HG02884 (cell line): ENCODE data around the gene BSND.
"Not testable (repeated sequence)": the region's sequence is repeated elsewhere in the genome, so short reads cannot be mapped to it uniquely, and the experiment has no call there.

Source experiments
- ATAC-seq: cut with Tn5 transposase; IDR thresholded peaks from one replicate; pipeline ENCODE4 v1.9.1; 2021; ENCODE audit warnings: mild to moderate bottlenecking, moderate library complexity; ENCODE audit not compliant: unreplicated experiment

BSND gene

GRCh38 chr1:55015123-55015522 is 16.4 kb downstream of the BSND start:
- no peak for ATAC-seq

DNA sequence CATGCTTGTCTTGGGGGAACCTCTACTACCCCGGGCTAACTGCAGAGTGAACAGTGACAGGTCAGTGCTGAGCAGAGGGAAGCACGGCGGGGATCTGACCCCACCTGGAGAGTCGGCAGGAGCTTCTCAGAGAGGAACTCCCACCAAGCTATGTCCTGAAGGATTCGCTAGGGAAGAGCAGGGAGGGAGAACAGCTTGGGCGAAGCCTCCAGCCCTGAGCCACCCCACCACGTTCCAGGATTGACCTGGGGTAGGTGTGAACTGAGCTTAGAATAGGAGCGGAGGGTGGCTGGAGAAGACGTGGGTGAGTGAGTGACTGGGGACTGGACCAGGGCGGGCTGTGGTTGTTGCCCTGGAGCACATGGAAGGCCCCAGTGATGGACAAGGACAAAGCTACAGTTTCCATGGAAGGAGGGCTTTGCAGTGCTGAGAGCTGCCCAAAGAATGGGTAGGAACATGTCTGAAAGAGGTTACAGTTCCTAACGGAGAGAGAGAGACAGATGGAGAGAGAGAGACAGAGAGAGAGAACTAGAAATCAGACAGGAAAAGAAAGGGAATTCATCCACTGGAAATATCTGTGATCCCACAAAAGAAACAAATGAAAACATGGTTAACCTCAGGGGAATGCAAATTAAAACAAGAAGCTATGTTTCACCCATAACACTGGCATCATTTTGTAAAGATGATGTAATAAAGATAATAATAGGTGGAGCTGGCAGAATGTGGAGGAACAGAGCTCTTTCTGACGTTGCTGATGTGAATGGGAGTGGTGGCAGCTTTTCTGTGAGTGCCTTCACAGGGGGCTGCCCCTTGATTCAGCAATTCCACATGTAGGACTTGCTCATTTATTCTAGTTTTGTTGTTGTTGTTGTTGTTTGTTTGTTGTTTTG is 17.2 kb downstream of the BSND start:
- ATAC-seq = no peak

- ATAC-seq = no peak
Observed at GRCh38 chr1:55018395-55018794, 19.7 kb downstream of the BSND start.

- ATAC-seq = peak; percentile 72
Observed at GRCh38 chr1:55021942-55022546, 23.3 kb downstream of the BSND start.

GRCh38 chr1:55024163-55024562 is 25.4 kb downstream of the BSND start:
- not testable (repeated sequence) for ATAC-seq

DNA sequence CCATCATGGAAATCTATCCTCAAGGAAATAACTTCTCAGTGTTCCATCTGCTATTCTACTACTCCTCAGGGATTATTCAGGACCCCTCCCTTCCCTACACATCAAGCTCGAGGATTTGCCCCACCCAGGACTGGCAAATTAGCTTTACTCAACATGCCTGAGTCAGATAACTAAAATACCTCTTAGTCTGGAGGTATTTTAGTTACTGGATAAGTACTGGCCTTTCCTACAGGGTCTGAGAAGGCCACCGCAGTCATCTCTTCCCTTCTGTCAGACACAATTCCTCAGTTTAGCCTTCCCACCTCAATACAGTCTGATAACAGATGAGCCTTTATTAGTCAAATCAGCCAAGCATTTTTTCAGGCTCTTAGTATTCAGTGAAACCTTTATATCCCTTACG is 27.9 kb downstream of the BSND start:
- ATAC-seq = not testable (repeated sequence)

GRCh38 chr1:55031098-55031497 is 32.4 kb downstream of the BSND start:
- ATAC-seq = not testable (repeated sequence)

GRCh38 chr1:55033265-55033614 is 34.5 kb downstream of the BSND start:
- ATAC-seq = no peak

GRCh38 chr1:55034476-55035133 is 35.9 kb downstream of the BSND start:
- ATAC-seq = no peak

- no peak for ATAC-seq
Observed at GRCh38 chr1:55035904-55036303, 37.2 kb downstream of the BSND start.

DNA sequence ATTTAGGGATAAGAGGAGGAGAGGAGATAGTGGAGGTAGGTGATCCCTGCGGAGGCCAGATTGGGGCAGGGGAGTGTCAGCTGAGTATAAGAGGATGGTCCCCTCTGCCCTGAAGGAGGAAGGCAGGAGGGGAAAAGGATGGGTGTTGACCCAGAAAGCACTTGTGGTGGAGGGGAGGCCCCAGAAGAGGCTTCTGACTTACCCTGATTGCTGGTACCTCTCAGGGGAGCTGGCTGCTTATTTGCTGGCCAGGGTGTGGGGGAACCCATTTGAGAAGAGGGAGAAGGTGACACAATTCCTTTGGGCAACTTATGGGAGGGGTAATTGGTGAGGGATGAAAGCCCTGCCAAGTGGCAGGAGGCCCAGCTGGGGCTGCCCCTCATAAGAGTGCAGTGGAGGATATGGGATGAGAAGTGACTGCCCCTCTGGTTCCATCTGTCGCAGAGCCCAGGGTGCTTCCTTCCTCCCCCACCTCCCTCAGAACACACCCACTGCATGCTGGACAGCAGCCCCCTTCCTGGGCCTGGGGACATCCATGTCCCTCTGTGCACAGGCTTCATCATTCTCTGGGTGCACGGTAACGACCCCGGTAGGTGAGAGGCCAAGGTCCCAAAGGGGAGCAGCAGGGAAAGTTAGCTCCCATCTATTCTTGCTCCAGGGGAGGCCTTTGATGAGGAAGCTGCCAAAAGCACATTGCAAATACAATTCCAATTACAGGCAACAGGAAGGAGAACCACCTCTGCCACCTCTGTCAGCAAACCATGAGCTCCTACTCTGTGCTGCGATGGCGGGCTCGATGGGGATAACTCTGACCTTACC is 39.2 kb downstream of the BSND start:
- no peak for ATAC-seq

DNA sequence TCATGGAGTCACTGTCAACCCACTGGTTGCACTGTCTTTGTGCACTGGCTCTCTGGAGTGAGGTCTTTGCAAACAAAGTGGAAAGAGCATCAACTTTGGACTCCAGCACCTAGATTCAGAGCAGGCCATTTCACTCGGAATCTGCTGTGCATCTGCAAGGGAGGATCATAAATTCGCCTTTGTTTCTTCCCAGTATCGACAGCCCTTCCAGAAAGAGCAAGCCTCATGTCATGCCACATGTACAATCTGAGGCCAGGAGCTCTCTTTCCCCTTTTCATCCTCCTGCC is 39.8 kb downstream of the BSND start:
- ATAC-seq = no peak

DNA sequence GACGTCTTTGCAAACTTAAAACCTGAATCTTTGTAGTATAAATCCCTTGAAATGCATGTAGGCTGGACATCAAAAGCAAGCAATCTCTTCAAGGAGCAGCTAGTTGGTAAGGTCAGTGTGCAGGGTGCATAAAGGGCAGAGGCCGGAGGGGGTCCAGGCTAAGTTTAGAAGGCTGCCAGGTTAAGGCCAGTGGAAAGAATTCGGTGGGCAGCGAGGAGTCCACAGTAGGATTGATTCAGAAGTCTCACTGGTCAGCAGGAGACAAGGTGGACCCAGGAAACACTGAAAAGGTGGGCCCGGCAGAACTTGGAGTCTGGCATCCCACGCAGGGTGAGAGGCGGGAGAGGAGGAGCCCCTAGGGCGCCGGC is 40.2 kb downstream of the BSND start:
- no peak for ATAC-seq

DNA sequence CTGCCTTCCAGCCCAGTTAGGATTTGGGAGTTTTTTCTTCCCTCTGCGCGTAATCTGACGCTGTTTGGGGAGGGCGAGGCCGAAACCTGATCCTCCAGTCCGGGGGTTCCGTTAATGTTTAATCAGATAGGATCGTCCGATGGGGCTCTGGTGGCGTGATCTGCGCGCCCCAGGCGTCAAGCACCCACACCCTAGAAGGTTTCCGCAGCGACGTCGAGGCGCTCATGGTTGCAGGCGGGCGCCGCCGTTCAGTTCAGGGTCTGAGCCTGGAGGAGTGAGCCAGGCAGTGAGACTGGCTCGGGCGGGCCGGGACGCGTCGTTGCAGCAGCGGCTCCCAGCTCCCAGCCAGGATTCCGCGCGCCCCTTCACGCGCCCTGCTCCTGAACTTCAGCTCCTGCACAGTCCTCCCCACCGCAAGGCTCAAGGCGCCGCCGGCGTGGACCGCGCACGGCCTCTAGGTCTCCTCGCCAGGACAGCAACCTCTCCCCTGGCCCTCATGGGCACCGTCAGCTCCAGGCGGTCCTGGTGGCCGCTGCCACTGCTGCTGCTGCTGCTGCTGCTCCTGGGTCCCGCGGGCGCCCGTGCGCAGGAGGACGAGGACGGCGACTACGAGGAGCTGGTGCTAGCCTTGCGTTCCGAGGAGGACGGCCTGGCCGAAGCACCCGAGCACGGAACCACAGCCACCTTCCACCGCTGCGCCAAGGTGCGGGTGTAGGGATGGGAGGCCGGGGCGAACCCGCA is 40.8 kb downstream of the BSND start, which contains the start of gene PCSK9:
TSS of gene PCSK9 (plus strand) at position 207 of the 741 bp plus-strand sequence. CDS start at position 497, 290 bp downstream.
- ATAC-seq = no peak

- no peak for ATAC-seq
Observed at GRCh38 chr1:55040083-55040932, 41.6 kb downstream of the BSND start.

DNA sequence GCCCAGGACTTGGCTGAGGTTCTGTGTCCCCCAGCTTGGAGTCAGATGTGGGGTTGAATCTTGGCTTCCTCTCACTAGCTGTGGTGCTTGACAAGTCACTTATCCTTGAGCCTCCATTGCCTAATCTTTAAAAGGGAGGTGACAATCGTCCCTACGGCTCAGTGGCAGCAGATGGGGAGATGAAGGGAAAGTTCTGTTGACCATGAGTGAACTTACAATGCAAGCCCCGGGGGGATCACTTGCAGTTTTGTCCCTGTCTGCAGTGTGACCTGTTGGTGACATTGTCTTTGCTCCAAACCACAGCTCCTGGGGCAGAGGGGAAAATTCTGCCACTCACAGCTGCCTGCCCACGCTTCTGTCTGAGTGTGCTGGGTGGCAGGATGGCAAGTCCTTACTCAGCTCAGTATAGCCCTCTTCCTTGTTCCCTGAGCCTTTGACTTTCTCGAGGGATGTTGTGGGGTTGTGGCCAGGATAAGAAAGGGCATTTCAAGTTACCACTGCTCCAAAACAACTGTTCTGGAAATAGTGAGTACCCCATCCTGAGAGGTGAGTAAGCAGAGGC is 42.3 kb downstream of the BSND start:
- no peak for ATAC-seq

DNA sequence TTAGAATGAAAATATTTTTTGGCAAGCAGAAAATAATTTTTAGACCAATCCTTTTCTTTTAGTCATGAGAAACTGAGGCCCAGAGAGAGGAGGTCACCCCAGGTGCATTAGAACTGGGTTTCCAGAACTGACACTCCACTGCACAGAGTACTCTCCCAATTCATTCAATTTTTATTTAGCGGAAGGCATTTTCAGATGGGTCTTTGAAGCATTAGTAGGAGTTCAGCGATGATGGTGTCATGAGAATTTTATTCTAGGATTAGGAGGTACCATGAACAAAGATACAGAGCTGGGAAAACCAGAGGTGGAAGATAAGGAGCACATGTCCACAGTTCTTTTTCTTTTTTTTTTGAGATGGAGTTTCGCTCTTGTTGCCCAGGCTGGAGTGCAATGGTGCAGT is 42.9 kb downstream of the BSND start:
- ATAC-seq = no peak

DNA sequence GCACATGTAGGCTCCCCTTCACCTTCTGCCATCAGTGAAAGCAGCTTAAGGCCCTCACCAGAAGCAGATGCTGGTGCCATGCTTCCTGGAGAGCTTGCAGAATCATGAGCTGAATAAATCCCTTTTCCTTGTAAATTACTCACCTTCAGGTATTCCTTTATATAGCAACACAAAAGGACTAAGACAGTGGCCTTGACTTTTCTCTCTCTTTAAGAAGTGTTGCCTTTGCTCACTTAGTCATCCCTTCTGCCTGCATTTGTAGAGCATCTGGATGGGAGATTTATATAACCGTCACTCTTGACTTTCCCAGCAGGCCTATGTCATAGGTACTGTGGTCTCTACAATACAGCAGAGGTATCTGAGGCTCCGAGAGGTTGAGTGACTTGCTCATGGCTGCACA is 44.3 kb downstream of the BSND start:
- ATAC-seq = no peak

DNA sequence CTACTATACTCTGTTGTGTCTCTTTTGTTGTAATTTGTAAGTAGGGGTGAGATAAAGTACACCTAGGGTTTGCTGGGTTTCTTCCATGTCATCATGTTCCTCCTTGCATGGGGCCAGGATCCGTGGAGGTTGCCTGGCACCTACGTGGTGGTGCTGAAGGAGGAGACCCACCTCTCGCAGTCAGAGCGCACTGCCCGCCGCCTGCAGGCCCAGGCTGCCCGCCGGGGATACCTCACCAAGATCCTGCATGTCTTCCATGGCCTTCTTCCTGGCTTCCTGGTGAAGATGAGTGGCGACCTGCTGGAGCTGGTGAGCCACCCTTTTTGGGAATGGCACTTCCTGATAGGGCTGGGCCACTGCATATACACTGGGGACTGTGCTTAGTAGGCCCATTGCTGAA is 45.0 kb downstream of the BSND start:
- ATAC-seq = no peak
